ENCODE measurements around the gene SPAG5.

The SPAG5 gene

DNA sequence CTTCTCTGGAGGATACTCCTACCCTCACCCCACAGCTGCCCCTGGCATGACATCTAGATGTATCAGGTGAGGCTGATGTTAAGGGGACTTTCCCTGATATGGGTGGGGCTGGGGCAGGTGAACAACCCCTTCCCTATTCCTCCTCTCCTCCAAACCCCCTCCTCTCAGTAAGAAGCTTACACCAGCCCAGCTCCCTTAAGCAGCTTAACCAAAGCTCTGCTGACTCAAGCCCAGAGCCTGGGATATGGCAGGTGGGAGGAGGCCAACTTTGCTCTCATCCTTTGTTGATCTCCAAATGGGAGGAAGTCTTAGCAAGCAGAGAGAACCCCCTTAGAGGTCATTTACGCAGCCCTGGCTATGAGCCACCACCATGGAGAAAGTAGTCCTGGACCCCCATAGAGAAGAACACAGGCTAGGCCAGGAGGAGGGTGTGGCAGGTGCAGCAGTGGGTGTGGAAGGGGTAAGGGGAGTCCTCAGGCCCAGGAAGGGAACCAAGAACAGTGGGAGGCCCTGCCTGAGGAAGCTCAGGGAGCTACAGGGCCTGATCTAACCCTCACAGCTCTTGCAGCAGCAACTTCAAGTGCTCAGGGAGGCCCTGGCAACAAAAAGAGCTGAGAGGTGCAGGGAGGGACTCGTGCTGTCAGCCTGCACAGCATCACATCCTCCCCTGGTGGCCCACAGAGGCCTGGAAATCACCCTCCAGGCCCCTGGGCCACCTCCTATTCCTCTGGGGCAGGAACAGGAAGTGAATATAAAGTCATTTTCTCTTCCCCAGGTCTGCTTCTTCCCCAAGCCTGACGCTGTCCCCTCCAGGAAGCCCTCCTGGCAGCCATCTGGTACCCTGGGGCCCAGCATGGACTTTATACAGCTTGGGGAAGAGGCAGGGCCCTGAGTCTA lies 49.3 kb downstream of the SPAG5 start:
- in situ Hi-C loops (cut with MboI; ENCODE audit: low pct_unique_long_range_greater_than_20kb, low sequenced_read_pairs): loop anchor here (10.0 kb wide), 1 partner anchor 55 kb away; no protein-coding TSS in a partner anchor

DNA sequence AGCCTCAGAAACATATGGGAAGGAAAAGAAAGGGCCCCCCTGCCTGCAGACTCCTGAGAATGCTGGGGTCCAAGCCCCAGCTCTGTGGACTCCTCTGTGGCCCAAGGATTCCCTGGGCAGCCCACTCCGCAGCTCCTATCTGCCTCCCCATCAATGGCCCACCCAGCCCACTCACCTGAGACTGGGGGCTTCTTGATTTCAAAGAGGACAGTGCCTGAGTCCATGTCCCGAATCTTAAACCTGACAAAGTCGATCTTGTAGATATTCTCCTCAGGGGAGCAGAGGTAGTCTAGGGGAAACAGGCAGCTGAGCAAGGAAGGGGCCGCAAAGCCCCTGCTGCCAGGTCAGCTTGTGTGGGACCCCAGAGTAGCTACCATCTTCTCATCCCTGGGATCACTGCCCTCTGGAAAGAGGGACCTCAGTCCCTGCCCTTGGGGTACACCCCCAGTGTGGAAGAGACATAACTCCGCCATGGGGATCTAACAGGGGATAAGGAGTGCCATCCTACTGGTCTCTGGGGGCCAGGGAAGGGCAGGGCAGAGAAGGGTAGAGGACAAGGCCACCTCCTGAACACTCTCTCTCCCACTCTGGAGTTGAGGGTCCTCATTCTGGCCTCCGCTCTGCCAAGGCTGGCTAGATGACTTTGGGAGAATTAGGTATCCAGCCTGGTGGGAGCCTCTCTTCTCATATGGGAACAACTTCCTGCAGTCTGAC lies 50.3 kb downstream of the SPAG5 start:
- in situ Hi-C loops (cut with MboI; ENCODE audit: low pct_unique_long_range_greater_than_20kb, low sequenced_read_pairs): loop anchor here (10.0 kb wide), 1 partner anchor 54 kb away; no protein-coding TSS in a partner anchor
- no peak for DNase-seq

More for the DNA sequence above, 49.3 kb downstream of the SPAG5 start:
- DNase-seq: peak; percentile 15

DNA sequence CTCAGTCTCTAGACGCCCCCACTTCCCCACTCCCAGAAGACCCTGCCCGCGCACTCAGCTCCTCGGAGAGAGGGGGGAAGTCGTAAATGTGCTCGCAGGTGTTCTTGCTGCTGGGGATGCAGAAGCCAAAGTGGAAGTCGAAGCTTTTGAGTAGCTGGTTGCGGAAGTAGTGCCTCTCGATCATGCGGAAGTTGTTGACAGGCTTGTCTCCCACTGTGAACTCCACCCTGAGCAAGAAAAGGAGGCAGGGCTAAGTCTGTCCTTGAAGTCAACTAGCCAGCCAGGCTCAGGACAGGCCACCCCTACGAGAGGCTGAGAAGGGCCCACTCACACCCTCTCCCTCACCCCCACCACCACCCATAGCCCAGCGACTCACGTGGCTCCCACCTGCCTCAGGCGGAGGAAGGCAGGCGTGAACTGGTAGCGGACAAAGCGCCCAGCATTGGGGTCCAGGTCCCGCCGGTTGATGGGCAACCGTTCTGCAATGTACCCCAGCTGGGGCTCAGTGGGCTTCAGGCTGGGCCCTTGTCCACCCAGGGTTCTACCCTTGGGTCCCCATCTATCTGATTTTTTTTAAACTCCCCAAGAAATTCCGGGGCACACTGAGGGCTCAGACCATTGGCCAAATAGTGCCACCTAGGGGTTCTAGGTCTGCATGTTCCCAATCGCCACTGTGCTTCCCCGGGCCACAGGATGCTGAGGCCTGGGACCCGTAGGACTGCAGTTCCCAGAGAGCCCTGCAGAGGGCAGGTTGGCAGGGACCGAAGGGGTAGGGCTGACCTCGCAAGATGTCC lies 51.0 kb downstream of the SPAG5 start:
- in situ Hi-C loops (cut with MboI; ENCODE audit: low pct_unique_long_range_greater_than_20kb, low sequenced_read_pairs): loop anchor here (10.0 kb wide), 1 partner anchor 53 kb away; no protein-coding TSS in a partner anchor
- DNase-seq: peak; percentile 81

DNA sequence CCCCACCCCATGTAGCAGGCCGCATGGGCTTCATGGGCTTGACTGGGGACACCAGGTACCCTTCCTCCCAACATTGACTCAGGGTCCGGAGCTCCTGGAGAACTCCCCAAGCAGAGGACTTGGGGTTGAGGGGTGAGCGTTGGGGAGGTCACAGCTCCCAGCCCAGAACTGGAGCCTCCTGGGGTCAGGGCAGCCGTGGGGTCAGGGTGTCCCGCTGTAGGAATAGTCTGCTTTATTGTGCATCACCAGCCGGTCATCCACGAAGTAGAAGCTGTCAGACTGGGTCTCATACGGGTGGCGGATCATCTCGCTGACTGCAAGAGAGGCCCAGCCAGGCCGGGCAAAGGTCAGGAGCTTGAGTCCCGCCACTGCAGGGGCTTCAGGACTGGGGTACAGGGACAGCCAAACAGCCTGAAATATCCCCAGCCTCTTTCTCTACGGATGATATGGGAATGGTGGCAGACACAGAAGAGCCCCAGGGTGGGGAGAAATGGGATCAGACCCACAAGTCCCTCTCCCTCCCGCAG lies 51.7 kb downstream of the SPAG5 start:
- in situ Hi-C loops (cut with MboI; ENCODE audit: low pct_unique_long_range_greater_than_20kb, low sequenced_read_pairs): loop anchor here (10.0 kb wide), 1 partner anchor 52 kb away; no protein-coding TSS in a partner anchor
- DNase-seq: no peak

DNA sequence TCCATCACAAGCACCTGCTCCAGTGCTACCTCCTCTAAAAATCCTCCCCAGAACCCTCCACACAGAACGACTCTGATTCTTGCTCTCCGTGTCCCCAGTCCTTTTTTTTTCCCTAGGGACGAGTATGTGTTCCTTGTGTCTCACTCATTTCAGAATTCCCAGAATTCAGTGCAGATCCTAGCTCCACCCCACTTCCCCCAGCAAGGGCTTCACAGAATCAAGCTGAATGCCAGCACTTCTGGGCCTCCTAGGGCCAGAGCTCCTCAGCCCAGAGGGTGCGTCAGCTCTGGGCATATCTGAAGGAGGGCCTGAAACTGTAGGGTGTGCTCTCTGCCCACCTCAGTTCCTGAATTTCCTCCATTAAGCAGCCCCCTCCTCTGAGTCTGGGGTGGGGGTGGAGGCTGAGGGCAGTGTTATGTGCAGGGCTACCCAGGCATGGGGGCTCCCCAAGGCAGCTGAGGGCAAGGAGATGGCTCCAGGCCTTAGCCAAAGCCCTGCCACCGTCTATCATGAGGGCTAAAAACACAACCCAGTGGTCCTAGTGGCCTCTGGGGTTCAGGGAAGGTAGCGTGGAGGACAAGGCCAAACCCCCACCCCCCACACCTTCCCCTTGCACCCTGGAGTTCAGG lies 52.9 kb downstream of the SPAG5 start:
- DNase-seq: no peak
- in situ Hi-C loops (cut with MboI; ENCODE audit: low pct_unique_long_range_greater_than_20kb, low sequenced_read_pairs): loop anchor here (10.0 kb wide), 1 partner anchor 51 kb away; no protein-coding TSS in a partner anchor

DNA sequence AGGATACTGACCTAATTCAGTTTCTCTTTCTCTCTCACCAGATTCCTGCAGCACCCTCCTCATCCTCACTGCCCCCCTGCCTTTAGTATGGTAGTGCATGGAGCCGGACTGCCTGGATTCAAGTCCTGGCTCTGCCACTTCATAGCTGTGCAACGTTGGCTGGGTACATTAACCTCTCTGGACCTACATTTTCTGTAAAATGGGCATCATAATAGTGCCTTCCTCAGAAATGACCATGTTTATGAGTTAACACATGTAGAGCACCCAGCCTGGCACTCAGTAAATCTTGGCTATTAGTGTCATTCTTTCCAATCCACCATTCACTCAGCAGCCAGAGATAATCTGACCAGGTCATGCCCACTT lies 53.7 kb downstream of the SPAG5 start:
- in situ Hi-C loops (cut with MboI; ENCODE audit: low pct_unique_long_range_greater_than_20kb, low sequenced_read_pairs): loop anchor here (10.0 kb wide), 1 partner anchor 50 kb away; no protein-coding TSS in a partner anchor
- DNase-seq: no peak

DNA sequence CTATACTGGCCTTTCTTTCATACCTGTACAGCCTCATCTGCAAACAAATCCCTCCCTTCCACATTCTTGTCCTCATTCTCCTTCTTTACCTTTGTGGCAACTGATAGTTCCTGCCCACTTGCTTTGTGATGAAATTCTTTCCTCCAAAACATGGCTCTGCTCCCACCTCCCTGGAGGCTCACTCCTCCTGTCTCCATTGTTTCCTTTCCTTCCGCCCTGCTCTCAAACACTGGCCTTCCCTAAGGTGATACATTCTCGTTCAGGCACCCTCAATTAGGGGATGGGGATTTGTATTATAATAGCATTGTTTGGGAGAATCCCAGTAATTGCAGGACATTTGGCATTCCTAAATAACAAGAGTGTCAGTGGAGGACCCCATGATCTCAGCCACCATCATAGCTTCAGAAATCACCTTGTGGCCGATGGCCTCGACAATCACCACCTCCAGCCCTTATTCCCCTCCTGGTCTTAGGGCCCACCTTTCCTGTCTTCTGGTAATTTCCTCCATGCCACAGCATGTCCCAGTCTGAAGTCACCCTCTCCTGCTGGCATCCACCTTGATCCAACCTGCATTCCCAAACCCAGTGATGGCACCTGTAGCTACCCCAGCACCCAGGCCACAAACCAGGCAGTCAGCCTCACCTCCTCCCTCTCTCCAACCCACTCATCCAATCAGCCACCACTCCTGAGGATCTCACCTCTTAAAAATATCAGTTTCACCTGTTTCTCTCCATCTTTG lies 54.3 kb downstream of the SPAG5 start:
- in situ Hi-C loops (cut with MboI; ENCODE audit: low pct_unique_long_range_greater_than_20kb, low sequenced_read_pairs): loop anchor here (10.0 kb wide), 1 partner anchor 50 kb away; no protein-coding TSS in a partner anchor
- no peak for DNase-seq

DNA sequence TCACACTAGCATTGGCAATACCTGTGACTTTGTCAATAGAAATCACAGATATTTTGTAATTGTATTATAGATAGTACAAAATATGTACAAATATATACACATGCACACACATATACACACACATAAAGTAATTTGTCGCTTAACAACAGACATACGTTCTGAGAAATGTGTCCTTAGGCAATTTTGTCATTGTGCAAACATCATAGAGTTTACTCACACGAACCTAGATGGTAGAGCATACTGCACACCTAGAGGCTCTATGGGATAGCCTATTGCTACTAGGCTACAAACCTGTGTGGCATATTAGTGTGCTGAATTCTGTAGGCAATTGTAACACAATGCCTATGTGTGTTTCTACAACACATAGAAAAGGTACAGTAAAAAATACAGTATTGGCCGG lies 57.4 kb downstream of the SPAG5 start:
- in situ Hi-C loops (cut with MboI; ENCODE audit: low pct_unique_long_range_greater_than_20kb, low sequenced_read_pairs): loop anchor here (10.0 kb wide), 1 partner anchor 47 kb away; no protein-coding TSS in a partner anchor
- DNase-seq: no peak

DNA sequence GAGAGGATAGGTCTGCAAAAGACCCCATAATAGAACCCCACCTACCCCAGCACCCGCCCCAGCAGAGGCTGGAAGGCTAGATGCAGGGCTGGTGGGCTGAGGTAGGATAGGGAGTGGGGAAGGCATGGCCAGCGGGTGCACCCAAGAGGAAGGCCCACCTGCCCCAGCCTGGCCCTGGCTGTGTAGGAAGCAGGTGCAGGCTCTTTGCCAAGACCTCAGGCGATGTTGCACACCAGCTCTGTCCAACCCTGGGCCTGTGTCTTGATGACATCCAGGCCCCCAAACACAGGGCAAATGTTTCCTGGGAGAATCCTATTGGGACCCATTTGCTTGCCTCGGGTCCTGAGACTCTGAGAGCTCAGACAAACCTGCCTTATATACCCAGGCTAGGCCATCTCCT lies 58.6 kb downstream of the SPAG5 start:
- DNase-seq: no peak
- in situ Hi-C loops (cut with MboI; ENCODE audit: low pct_unique_long_range_greater_than_20kb, low sequenced_read_pairs): loop anchor here (10.0 kb wide), 1 partner anchor 45 kb away; no protein-coding TSS in a partner anchor

DNA sequence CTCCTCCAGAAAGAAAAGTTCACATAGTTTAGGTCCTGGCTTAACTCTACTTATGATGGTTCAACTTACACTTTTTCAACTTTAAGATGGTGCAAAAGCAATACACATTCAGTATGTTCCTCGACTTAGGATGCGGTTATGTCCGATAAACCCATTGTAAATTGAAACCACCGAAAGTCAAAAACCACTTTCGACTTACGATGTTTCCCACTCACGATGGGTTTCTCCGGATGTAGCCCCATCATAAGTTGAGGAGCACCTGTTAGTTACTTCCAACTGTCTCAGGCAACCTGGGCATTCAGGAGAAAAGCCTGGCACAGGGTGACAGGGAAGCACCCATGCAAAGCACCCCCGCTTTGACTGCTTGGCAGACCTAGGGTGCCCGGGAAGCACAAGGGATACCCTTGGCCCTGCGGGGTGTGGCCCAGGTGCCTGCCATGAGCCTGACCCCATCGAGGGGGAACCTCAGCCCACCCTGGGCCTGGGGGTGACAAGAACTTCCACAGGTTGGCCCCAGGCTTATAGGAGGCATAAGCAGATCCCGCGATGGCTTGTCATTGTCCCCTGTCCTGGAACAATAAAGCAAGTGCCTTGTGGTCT lies 60.4 kb downstream of the SPAG5 start:
- DNase-seq: no peak
- in situ Hi-C loops (cut with MboI; ENCODE audit: low pct_unique_long_range_greater_than_20kb, low sequenced_read_pairs): no loop called here

DNA sequence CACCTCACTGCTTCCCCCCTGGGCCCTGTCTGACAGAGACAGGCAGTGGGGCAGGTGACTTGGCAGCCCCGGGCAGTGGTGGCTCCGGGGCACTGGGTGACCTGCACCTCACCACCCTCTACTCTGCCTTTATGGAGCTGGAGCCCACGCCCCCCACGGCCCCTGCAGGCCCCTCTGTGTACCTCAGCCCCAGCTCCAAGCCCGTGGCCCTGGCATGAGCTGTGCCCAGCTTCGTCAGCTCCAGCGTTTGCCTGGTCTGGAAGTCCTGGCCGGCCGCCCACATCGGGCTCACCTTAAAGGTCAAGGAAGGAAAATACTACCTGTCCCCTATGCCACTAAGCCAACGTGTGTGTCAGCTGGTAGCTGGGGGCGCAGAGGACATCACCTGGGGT lies 61.6 kb downstream of the SPAG5 start:
- in situ Hi-C loops (cut with MboI; ENCODE audit: low pct_unique_long_range_greater_than_20kb, low sequenced_read_pairs): no loop called here
- DNase-seq: no peak

DNA sequence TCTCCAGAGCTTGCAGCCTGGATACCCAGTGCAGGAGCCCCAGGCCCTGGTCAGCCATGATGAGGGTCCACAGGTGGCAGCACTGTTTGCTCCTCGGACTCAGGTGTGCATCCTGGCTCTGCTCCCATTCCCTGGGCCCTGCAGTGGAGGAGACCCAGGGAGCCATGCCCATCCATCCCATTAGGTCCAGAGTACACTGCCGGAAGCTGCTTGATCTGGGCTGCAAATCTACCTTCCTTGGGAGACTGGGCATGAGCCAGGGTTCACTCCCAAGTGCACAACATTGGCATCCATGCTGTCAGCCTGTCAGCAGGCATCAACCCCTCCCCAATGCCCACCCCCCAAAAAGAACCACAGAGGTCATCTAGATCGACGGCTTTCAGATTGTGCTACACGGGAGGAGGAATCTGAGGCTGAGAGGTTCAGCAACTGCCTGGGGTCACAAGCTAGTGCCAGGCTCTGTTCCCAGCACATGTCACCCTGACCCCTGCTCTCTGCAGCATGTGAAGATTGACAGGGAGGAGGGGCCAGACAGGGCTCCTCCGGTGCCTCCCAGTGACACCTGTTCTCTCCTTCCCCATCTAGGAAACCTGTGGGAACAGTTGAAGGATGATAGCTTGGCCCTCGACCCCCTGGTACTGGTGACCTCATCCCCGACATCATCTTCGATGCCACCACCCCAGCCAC lies 62.1 kb downstream of the SPAG5 start:
- DNase-seq: no peak
- in situ Hi-C loops (cut with MboI; ENCODE audit: low pct_unique_long_range_greater_than_20kb, low sequenced_read_pairs): no loop called here

DNA sequence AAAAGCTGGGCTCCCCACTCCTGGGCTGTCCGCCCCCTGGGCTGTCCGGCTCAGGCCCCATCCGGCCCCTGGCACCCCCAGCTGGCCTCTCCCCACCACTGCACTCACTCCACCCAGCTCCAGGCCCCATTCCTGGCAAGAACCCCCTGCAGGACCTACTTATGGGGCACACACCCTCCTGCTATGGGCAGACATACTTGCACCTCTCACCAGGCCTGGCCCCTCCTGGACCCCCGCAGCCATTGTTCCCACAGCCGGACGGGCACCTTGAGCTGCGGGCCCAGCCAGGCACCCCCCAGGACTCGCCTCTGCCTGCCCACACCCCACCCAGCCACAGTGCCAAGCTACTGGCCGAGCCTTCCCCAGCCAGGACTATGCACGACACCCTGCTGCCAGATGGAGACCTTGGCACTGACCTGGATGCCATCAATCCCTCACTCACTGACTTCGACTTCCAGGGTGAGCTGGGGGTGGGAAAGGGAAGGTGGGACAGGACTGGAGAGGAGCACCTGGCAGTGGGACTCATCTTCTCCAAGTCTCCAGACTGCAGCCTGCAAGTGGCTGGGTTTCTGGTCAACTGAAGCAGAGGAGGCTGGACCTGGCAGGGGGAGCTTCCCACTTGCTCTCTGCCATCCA lies 64.0 kb downstream of the SPAG5 start:
- in situ Hi-C loops (cut with MboI; ENCODE audit: low pct_unique_long_range_greater_than_20kb, low sequenced_read_pairs): no loop called here
- DNase-seq: no peak

DNA sequence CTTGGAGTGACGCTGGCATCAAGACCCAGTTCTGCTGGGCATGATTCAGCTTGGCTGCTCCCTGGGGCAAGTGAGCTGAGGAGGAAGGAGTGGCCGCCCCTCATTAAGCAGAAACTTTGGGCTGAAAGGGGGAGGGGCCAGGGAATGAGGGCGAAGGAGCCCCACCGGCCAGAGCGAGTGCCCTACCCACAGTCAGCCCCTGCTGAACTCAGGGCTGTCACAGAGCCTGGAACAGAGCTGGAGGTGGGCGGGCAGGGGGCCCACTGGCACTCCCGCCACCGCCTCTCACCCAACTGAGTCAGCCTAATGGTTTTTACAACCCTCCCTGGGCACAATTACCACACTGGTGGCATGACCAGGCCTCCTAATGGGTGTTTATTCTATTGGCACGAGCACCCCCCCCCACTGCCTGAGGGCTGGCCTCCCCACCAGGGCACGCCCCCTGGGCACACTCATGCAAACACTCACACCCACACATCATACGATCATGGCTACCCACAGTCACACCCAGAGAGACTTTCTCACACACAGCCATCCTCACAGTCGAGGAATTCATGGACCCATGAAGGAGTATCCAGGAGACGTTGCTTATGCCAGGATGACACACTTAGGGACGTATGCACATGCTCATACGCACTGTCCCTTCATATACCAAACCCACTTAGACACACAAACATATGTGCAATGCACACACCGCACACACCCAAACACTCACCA lies 65.6 kb downstream of the SPAG5 start:
- in situ Hi-C loops (cut with MboI; ENCODE audit: low pct_unique_long_range_greater_than_20kb, low sequenced_read_pairs): no loop called here
- DNase-seq: no peak

DNA sequence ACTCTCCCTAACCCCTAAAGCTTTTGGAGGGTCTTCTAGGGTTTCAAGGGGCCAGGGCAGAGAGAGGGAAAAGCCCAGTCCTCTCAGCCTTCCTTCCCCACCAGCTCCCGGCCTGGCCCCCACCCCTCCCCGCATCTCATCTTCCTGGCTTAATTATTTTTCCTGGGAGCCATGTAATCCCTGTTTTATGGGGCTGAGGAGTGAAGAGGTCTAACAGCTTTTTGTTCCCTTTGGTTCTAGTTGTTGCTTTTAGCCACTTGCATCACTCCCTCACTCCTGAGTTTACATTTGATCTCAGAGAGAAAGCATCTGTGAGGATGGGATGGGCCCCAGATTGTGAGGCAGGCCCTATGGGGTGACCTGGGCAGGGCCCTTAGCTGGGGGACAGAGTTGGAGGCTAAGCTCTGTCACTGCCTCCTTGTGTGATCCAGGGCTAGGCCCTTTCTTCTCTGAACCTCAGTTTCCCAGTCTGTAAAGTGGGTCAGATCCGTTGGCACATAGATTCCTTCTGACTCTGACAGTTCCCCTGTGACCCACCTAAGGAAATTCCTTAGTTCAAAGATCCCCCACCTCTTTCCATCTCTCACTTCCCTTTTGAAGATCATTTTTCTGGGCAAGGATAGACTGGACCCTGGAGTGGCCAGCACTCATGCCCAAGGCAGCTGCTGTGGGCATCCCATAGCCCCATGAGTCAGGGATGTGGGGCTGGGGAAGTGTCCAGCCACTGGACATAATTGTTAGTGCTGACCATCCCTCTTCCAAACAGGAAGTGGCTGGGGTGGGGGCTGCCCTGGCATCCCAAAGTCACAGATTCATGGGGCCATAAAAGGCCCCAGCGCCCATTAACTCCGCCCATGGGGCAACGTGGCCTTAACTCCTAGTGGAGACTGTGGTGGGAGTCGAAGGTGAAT lies 66.5 kb downstream of the SPAG5 start:
- in situ Hi-C loops (cut with MboI; ENCODE audit: low pct_unique_long_range_greater_than_20kb, low sequenced_read_pairs): no loop called here
- DNase-seq: no peak

All from KBM-7 (cell line).